SK-N-SH (cell line): Measurements from ENCODE around the gene SLC12A5. TPM values are rescaled to one million over a fixed set of nuclear protein-coding genes. Genes with fewer than 3 reads are reported as not detected.

Source experiments
- CTCF ChIA-PET: fragments of 300-600, 350-600 bp; formaldehyde crosslinking; extraction: SDS; loops from one replicate; lab custom pipeline; 2021; lab: Yijun Ruan, JAX
- POLR2A ChIA-PET: fragments of 350-600 bp; sonication (Branson Sonifier 250); formaldehyde crosslinking; extraction: SDS; loops from one replicate; lab custom pipeline; 2020; ENCODE audit warnings: antibody characterized with exemption, inconsistent platforms; lab: Yijun Ruan, JAX
- DNase-seq: peaks from one replicate; pipeline ENCODE4 v3.0.0; 2012
- H2AFZ ChIP-seq: fragments of 200-600 bp; sonication (generic); 2 replicates; pipeline ENCODE4 v1.8.1; 2016; ENCODE audit warnings: antibody characterized with exemption, mild to moderate bottlenecking, low read depth
- H3F3A ChIP-seq: fragments of 200-600 bp; sonication (generic); replicated peaks from 2 replicates; pipeline ENCODE3; 2016; ENCODE audit warnings: antibody characterized with exemption, mild to moderate bottlenecking; ENCODE audit not compliant: insufficient read depth
- H3K27ac ChIP-seq, 2 experiments: fragments of 200-500 bp in 1 of 2; fragments of 200-600 bp in 1 of 2; sonication (Bioruptor generic) in 1 of 2; sonication (generic), shearing (Covaris generic) in 1 of 2; 2 replicates each; pipeline versions ENCODE4 v1.5.1 to v1.6.1; 2014 to 2016; ENCODE audit warnings: low read depth in 2 of 2, inconsistent platforms in 1 of 2, low read length in 1 of 2, mild to moderate bottlenecking in 1 of 2, mixed read lengths in 1 of 2
- H3K27me3 ChIP-seq: fragments of 200-600 bp; sonication (generic), shearing (Covaris generic); 2 replicates; pipeline ENCODE4 v1.6.1; 2016; ENCODE audit warnings: mixed run types; ENCODE audit not compliant: insufficient read depth
- H3K36me3 ChIP-seq, 2 experiments: fragments of 200-500 bp in 1 of 2; fragments of 200-600 bp in 1 of 2; sonication (Bioruptor generic) in 1 of 2; sonication (generic) in 1 of 2; replicated peaks in 1 of 2; 2 replicates each; pipeline versions ENCODE3 to v1.5.1; 2014 to 2016; ENCODE audit warnings: low read length in 1 of 2, mild to moderate bottlenecking in 1 of 2; ENCODE audit not compliant: insufficient read depth in 2 of 2, control insufficient read depth in 1 of 2
- H3K4me1 ChIP-seq, 2 experiments: fragments of 200-500 bp in 1 of 2; fragments of 200-600 bp in 1 of 2; sonication (Bioruptor generic) in 1 of 2; sonication (generic), shearing (Covaris generic) in 1 of 2; 2 replicates each; pipeline versions ENCODE4 v1.5.1 to v1.6.1; 2014 to 2016; ENCODE audit warnings: low read depth in 1 of 2, low read length in 1 of 2, mixed run types in 1 of 2; ENCODE audit not compliant: insufficient read depth in 2 of 2, control insufficient read depth in 1 of 2
- H3K4me2 ChIP-seq: fragments of 200-600 bp; sonication (generic), shearing (Covaris generic); 2 replicates; pipeline ENCODE4 v1.6.1; 2017; ENCODE audit warnings: mixed run types
- H3K4me3 ChIP-seq, 2 experiments: fragments of 200-500 bp in 1 of 2; fragments of 200-600 bp in 1 of 2; sonication (Bioruptor generic) in 1 of 2; sonication (generic), shearing (Covaris generic) in 1 of 2; 2 replicates each; pipeline versions ENCODE4 v1.5.1 to v1.8.1; 2014 to 2016; ENCODE audit warnings: low read depth in 2 of 2, inconsistent platforms in 1 of 2, low read length in 1 of 2, mild to moderate bottlenecking in 1 of 2, mixed read lengths in 1 of 2, moderate library complexity in 1 of 2
- H3K79me2 ChIP-seq: fragments of 200-600 bp; sonication (generic); 2 replicates; pipeline ENCODE4 v1.8.1; 2017; ENCODE audit warnings: mild to moderate bottlenecking; ENCODE audit not compliant: insufficient read depth
- H3K9ac ChIP-seq: fragments of 200-600 bp; sonication (generic); 2 replicates; pipeline ENCODE4 v1.6.1; 2017; ENCODE audit warnings: mixed run types
- H3K9me2 ChIP-seq: fragments of 200-600 bp; sonication (generic); 2 replicates; pipeline ENCODE4 v1.6.1; 2017; ENCODE audit warnings: mixed run types
- H3K9me3 ChIP-seq: fragments of 200-600 bp; sonication (generic); 2 replicates; pipeline ENCODE4 v1.6.1; 2017; ENCODE audit warnings: mixed run types, mild to moderate bottlenecking, moderate library complexity
- H4K20me1 ChIP-seq: fragments of 200-600 bp; sonication (generic); 2 replicates; pipeline ENCODE4 v1.6.1; 2017; ENCODE audit warnings: mild to moderate bottlenecking, mixed run types; ENCODE audit not compliant: insufficient read depth
- CHD2 ChIP-seq: fragments of 150-350 bp; IDR thresholded peaks from 2 replicates; pipeline ENCODE4 v1.6.1; 2018; ENCODE audit warnings: low read length; ENCODE audit not compliant: partially characterized antibody
- EZH2phosphoT487 ChIP-seq: fragments of 200-600 bp; sonication (generic); IDR thresholded peaks from 2 replicates; pipeline ENCODE4 v1.6.1; 2017; ENCODE audit warnings: low read depth, mixed run types, mild to moderate bottlenecking, antibody characterized with exemption, moderate library complexity, borderline replicate concordance
- FOXJ3 ChIP-seq: sonication (generic); formaldehyde crosslinking; IDR thresholded peaks from 2 replicates; pipeline ENCODE4 v1.5.1; 2020; ENCODE audit warnings: mild to moderate bottlenecking, missing genetic modification reagents
- GATA2 ChIP-seq: sonication (generic); formaldehyde crosslinking; IDR thresholded peaks from 2 replicates; pipeline ENCODE4 v1.5.0; 2020; ENCODE audit warnings: mild to moderate bottlenecking, missing genetic modification reagents
- IRF3 ChIP-seq: fragments of 150-350 bp; IDR thresholded peaks from 2 replicates; pipeline ENCODE4 v1.6.1; 2016; ENCODE audit warnings: mild to moderate bottlenecking, low read depth, low read length
- JUND ChIP-seq: IDR thresholded peaks from 2 replicates; pipeline ENCODE4 v1.4.0; 2012
- MAX ChIP-seq: IDR thresholded peaks from 2 replicates; pipeline ENCODE4 v1.4.0; 2012; ENCODE audit warnings: low read depth
- MXI1 ChIP-seq: IDR thresholded peaks from 2 replicates; pipeline ENCODE4 v1.6.1; 2012; ENCODE audit warnings: mild to moderate bottlenecking, low read depth, low read length, improper control_type of control experiment
- NFIC ChIP-seq: IDR thresholded peaks from 2 replicates; pipeline ENCODE4 v1.4.0; 2012; ENCODE audit warnings: borderline replicate concordance
- NRF1 ChIP-seq: IDR thresholded peaks from 2 replicates; pipeline ENCODE4 v1.6.1; 2012; ENCODE audit warnings: low read depth, mild to moderate bottlenecking, low read length
- PBX3 ChIP-seq: IDR thresholded peaks from 2 replicates; pipeline ENCODE4; 2012
- POLR2AphosphoS5 ChIP-seq: IDR thresholded peaks from 2 replicates; pipeline ENCODE4 v1.6.1; 2012; ENCODE audit warnings: low read depth, low read length
- RAD21 ChIP-seq: IDR thresholded peaks from 2 replicates; pipeline ENCODE4 v1.6.1; 2012; ENCODE audit warnings: mild to moderate bottlenecking, low read length
- RCOR1 ChIP-seq: fragments of 150-350 bp; IDR thresholded peaks from 2 replicates; pipeline ENCODE4 v1.6.1; 2017; ENCODE audit warnings: antibody characterized with exemption, low read length
- RFX5 ChIP-seq: IDR thresholded peaks from 2 replicates; pipeline ENCODE4 v1.6.1; 2012; ENCODE audit warnings: mild to moderate bottlenecking, improper control_type of control experiment, low read length
- TAF1 ChIP-seq: IDR thresholded peaks from 2 replicates; pipeline ENCODE4 v1.6.1; 2012; ENCODE audit warnings: low read depth, mild to moderate bottlenecking, low read length, moderate library complexity, borderline replicate concordance
- TCF12 ChIP-seq: IDR thresholded peaks from 2 replicates; pipeline ENCODE4 v1.4.0; 2012
- TEAD4 ChIP-seq: IDR thresholded peaks from 2 replicates; pipeline ENCODE4 v1.4.0; 2012; ENCODE audit warnings: mild to moderate bottlenecking, borderline replicate concordance; ENCODE audit not compliant: insufficient read depth
- USF2 ChIP-seq: fragments of 150-350 bp; IDR thresholded peaks from 2 replicates; pipeline ENCODE4 v1.6.1; 2017; ENCODE audit warnings: antibody characterized with exemption, low read length, low read depth, borderline replicate concordance
- YY1 ChIP-seq: IDR thresholded peaks from 2 replicates; pipeline ENCODE4 v1.4.0; 2012; ENCODE audit warnings: low read depth, mild to moderate bottlenecking
- WGBS: methylation state at CpG from one replicate; pipeline ENCODE4 v1.1.6; 2017; ENCODE audit warnings: low lambda C conversion rate; 5-methylcytosine and 5-hydroxymethylcytosine counted together
- polyA plus RNA-seq, 3 experiments: library from polyadenylated mRNA; depleted of rRNA; stranded (reverse); fragments of >200 nt; gene quantifications; 2 replicates each; pipeline ENCODE4 v1.2.3, GENCODE V29; 2012

The SLC12A5 gene
- polyA plus RNA-seq, 1 of the 3 experiments (the other 2 are of a cell fraction), result 19.9 TPM

GRCh38 chr20:45999557-46000261 is 29.3 kb upstream of the SLC12A5 start:
- Histone ChIP-seq H3K9me2 (no peaks in the 10 kb centered on the region), H3K9ac (no peak overlapping the region), H3K4me2 (no peak overlapping the region), H2AFZ (no peak overlapping the region), H4K20me1 (no peaks in the 10 kb centered on the region), H3K36me3 (no peaks in the 10 kb centered on the region), H3F3A (no peaks in the 10 kb centered on the region), H3K27me3 (no peaks in the 10 kb centered on the region), H3K27ac (no peak overlapping the region), H3K9me3 (no peaks in the 10 kb centered on the region), H3K4me3 (no peak overlapping the region), H3K79me2 (no peaks in the 10 kb centered on the region), H3K4me1 (peaks cover 0 to 1% of the 10 kb centered on the region in 2 experiments; a peak in 1 of 4 replicates)
- CTCF ChIA-PET, result interaction anchor here (1.0 to 10.1 kb wide), 5 partner anchors 12 to 129 kb away, joined by 3 to 61 read pairs (median 4); no protein-coding TSS in a partner anchor
- 48% methylated on average over 4 of the region's 4 CpGs for WGBS
- no peak for TF ChIP-seq YY1
- TF ChIP-seq RAD21, result no peak
- no peak for TF ChIP-seq POLR2AphosphoS5
- TF ChIP-seq TCF12, result no peak
- TF ChIP-seq EZH2phosphoT487, result no peak
- TF ChIP-seq FOXJ3 (CRISPR knock-in tag), result no peak
- no peak for TF ChIP-seq TAF1
- no peak for TF ChIP-seq NRF1
- TF ChIP-seq RFX5, result no peak
- DNase-seq, result no peak
- POLR2A ChIA-PET, result interaction anchor here (0.6 kb wide), 1 partner anchor 9 kb away, joined by 3 read pairs; no protein-coding TSS in a partner anchor

GRCh38 chr20:46000262-46000996 is 28.6 kb upstream of the SLC12A5 start:
- no peaks in the 10 kb centered on the region for H3F3A ChIP-seq
- no peaks in the 10 kb centered on the region for H3K36me3 ChIP-seq
- CTCF ChIA-PET, result interaction anchor here (1.0 to 10.1 kb wide), 6 partner anchors 13 to 128 kb away, joined by 3 to 61 read pairs (median 4); no protein-coding TSS in a partner anchor
- no peak overlapping the region for H3K9ac ChIP-seq
- no peak overlapping the region for H3K4me2 ChIP-seq
- POLR2A ChIA-PET, result no interaction called here
- WGBS, result 81% methylated on average over 13 of the region's 16 CpGs
- no peaks in the 10 kb centered on the region for H3K9me2 ChIP-seq
- H3K4me3 ChIP-seq, result no peak overlapping the region
- H3K27ac ChIP-seq, result no peak overlapping the region
- no peaks in the 10 kb centered on the region for H4K20me1 ChIP-seq
- H3K9me3 ChIP-seq, result no peaks in the 10 kb centered on the region
- H3K27me3 ChIP-seq, result no peaks in the 10 kb centered on the region
- DNase-seq, result no peak
- H3K79me2 ChIP-seq, result no peaks in the 10 kb centered on the region
- no peak overlapping the region for H2AFZ ChIP-seq
- peaks cover 0 to 6% of the 10 kb centered on the region in 2 experiments; a peak in 1 of 4 replicates for H3K4me1 ChIP-seq
- TF ChIP-seq TEAD4 (no peak), USF2 (no peak), GATA2 (CRISPR knock-in tag) (no peak), JUND (no peak), TCF12 (no peak), CHD2 (no peak), MXI1 (no peak), NFIC (no peak), RCOR1 (no peak), IRF3 (no peak), PBX3 (no peak), MAX (no peak)
